IMR-90 (cell line): ENCODE measurements around the gene ZNF385C. TPM values are rescaled to one million over a fixed set of nuclear protein-coding genes. Genes with fewer than 3 reads are reported as not detected.

Source experiments
- ATAC-seq: fragments of 200-7000 bp; cut with Tn5 transposase; 2 replicates; pipeline ENCODE4 v1.9.1; 2020; ENCODE audit warnings: low read depth, mild to moderate bottlenecking, moderate library complexity
- BruUV-seq: library from RNA; stranded (reverse); fragments of 400-500 nt; replicated peaks from 2 replicates; lab custom pipeline; 2021; lab: Mats Ljungman, UMichigan
- CTCF ChIA-PET: fragments of 300-600 bp; formaldehyde crosslinking; extraction: SDS; loops from one replicate; lab custom pipeline; 2021; ENCODE audit warnings: antibody characterized with exemption; lab: Yijun Ruan, JAX
- POLR2A ChIA-PET: fragments of 300-600 bp; sonication (Branson Sonifier 250); formaldehyde crosslinking; loops from one replicate; lab custom pipeline; 2022; ENCODE audit warnings: antibody characterized with exemption; ENCODE audit not compliant: unreplicated experiment; lab: Charles Lee
- DNase-seq: peaks from one replicate; pipeline ENCODE4 v3.0.0; 2013
- H2AFZ ChIP-seq: replicated peaks from 2 replicates; pipeline ENCODE3; 2013; ENCODE audit warnings: low read length, mild to moderate bottlenecking; ENCODE audit not compliant: poor library complexity
- H2AK5ac ChIP-seq: 2 replicates; pipeline ENCODE4 v1.6.1; 2013; ENCODE audit warnings: low read depth, low read length, inconsistent platforms
- H2AK9ac ChIP-seq: replicated peaks from 2 replicates; pipeline ENCODE3; 2013; ENCODE audit warnings: mild to moderate bottlenecking, low read depth, low read length, moderate library complexity; ENCODE audit not compliant: poor library complexity
- H2BK120ac ChIP-seq: 2 replicates; pipeline ENCODE4 v1.6.1; 2013; ENCODE audit warnings: low read depth, low read length, inconsistent platforms
- H2BK15ac ChIP-seq: 3 replicates; pipeline ENCODE4 v1.6.1; 2013; ENCODE audit warnings: low read depth, low read length, inconsistent platforms
- H2BK20ac ChIP-seq: 2 replicates; pipeline ENCODE4 v1.6.1; 2013; ENCODE audit warnings: low read depth, mild to moderate bottlenecking, inconsistent platforms, low read length, moderate library complexity
- H2BK5ac ChIP-seq: 2 replicates; pipeline ENCODE4 v1.6.1; 2013; ENCODE audit warnings: mild to moderate bottlenecking, low read depth, low read length, inconsistent platforms; ENCODE audit not compliant: poor library complexity, severe bottlenecking
- H3K14ac ChIP-seq: replicated peaks from 2 replicates; pipeline ENCODE4 v1.6.1; 2013; ENCODE audit warnings: low read depth, low read length, inconsistent platforms
- H3K18ac ChIP-seq: 2 replicates; pipeline ENCODE4 v1.6.1; 2013; ENCODE audit warnings: low read depth, low read length, control low read depth
- H3K23ac ChIP-seq: 2 replicates; pipeline ENCODE4 v1.6.1; 2013; ENCODE audit warnings: low read depth, low read length, inconsistent platforms
- H3K27ac ChIP-seq: 2 replicates; pipeline ENCODE4 v1.5.1; 2013; ENCODE audit warnings: mild to moderate bottlenecking, control low read depth, low read length; ENCODE audit not compliant: insufficient read depth
- H3K27me3 ChIP-seq: 2 replicates; pipeline ENCODE4 v1.6.1; 2013; ENCODE audit warnings: low read length; ENCODE audit not compliant: control insufficient read depth, insufficient read depth
- H3K36me3 ChIP-seq: 2 replicates; pipeline ENCODE4 v1.6.1; 2013; ENCODE audit warnings: low read length, mixed read lengths; ENCODE audit not compliant: control insufficient read depth, insufficient read depth
- H3K4ac ChIP-seq: 2 replicates; pipeline ENCODE4 v1.6.1; 2013; ENCODE audit warnings: low read depth, low read length, inconsistent platforms
- H3K4me1 ChIP-seq: 2 replicates; pipeline ENCODE4 v1.6.1; 2013; ENCODE audit warnings: low read length, mixed read lengths; ENCODE audit not compliant: control insufficient read depth, insufficient read depth
- H3K4me2 ChIP-seq: 2 replicates; pipeline ENCODE4 v1.6.1; 2013; ENCODE audit warnings: low read depth, mild to moderate bottlenecking, control low read depth, low read length, moderate library complexity
- H3K4me3 ChIP-seq: 2 replicates; pipeline ENCODE4 v1.5.1; 2013; ENCODE audit warnings: low read depth, mild to moderate bottlenecking, control low read depth, low read length, moderate library complexity; ENCODE audit not compliant: insufficient read depth
- H3K56ac ChIP-seq: 2 replicates; pipeline ENCODE4 v1.6.1; 2013; ENCODE audit warnings: low read length, inconsistent platforms; ENCODE audit not compliant: insufficient read depth; ENCODE audit errors: extremely low read depth
- H3K79me1 ChIP-seq, 2 experiments: 2 replicates each; pipeline ENCODE4 v1.6.1; 2013; ENCODE audit warnings: low read length in 2 of 2, inconsistent platforms in 1 of 2, low read depth in 1 of 2
- H3K9ac ChIP-seq: 2 replicates; pipeline ENCODE4 v1.6.1; 2013; ENCODE audit warnings: low read depth, low read length, control low read depth
- H3K9me1 ChIP-seq: 2 replicates; pipeline ENCODE4 v1.6.1; 2013; ENCODE audit warnings: low read length, inconsistent platforms; ENCODE audit not compliant: insufficient read depth
- H3K9me3 ChIP-seq: 2 replicates; pipeline ENCODE4 v1.6.1; 2013; ENCODE audit warnings: low read length; ENCODE audit not compliant: control insufficient read depth, insufficient read depth
- H4K20me1 ChIP-seq: 2 replicates; pipeline ENCODE4 v1.6.1; 2013; ENCODE audit warnings: low read length, inconsistent platforms; ENCODE audit not compliant: insufficient read depth
- H4K5ac ChIP-seq: 2 replicates; pipeline ENCODE4 v1.6.1; 2013; ENCODE audit warnings: mild to moderate bottlenecking, low read depth, low read length, control low read depth
- H4K8ac ChIP-seq, 2 experiments: 2 replicates each; pipeline ENCODE4 v1.6.1; 2013; ENCODE audit warnings: low read depth in 2 of 2, low read length in 2 of 2, control low read depth in 1 of 2, inconsistent platforms in 1 of 2
- H4K91ac ChIP-seq: 2 replicates; pipeline ENCODE4 v1.6.1; 2013; ENCODE audit warnings: low read depth, low read length, inconsistent platforms; ENCODE audit not compliant: insufficient read depth
- BHLHE40 ChIP-seq: fragments of 150-350 bp; IDR thresholded peaks from 2 replicates; pipeline ENCODE4 v1.6.1; 2016; ENCODE audit warnings: mild to moderate bottlenecking, low read depth, low read length
- CEBPB ChIP-seq: IDR thresholded peaks from 2 replicates; pipeline ENCODE4 v1.6.1; 2012; ENCODE audit warnings: low read depth, low read length, improper control_type of control experiment
- MAFK ChIP-seq: IDR thresholded peaks from 2 replicates; pipeline ENCODE4 v1.6.1; 2012; ENCODE audit warnings: low read depth, low read length, improper control_type of control experiment
- MAZ ChIP-seq: IDR thresholded peaks from 2 replicates; pipeline ENCODE4 v1.6.1; 2012; ENCODE audit warnings: low read depth, mild to moderate bottlenecking, low read length, improper control_type of control experiment, moderate library complexity, borderline replicate concordance
- NFE2L2 ChIP-seq: fragments of 150-350 bp; IDR thresholded peaks from 2 replicates; pipeline ENCODE4 v1.6.1; 2016; ENCODE audit warnings: low read depth, mild to moderate bottlenecking, low read length
- SMC3 ChIP-seq: fragments of 150-350 bp; IDR thresholded peaks from 2 replicates; pipeline ENCODE4 v1.6.1; 2016; ENCODE audit warnings: low read depth, mild to moderate bottlenecking, antibody characterized with exemption, low read length, moderate library complexity
- WGBS, 2 experiments: methylation state at CpG; one replicate each; pipeline versions ENCODE4 v1.1.5 to v1.1.7; 2013; ENCODE audit warnings: missing lambda C conversion rate in 2 of 2; ENCODE audit not compliant: insufficient read length in 1 of 2; ENCODE audit errors: extremely low coverage in 2 of 2; 5-methylcytosine and 5-hydroxymethylcytosine counted together
- dilution Hi-C: fragments of 300-500 bp; cut with HindIII; formaldehyde crosslinking; loops from one replicate; pipeline ENCODE4 v1.14.3; 2018; ENCODE audit warnings: low sequenced_read_pairs; ENCODE audit not compliant: unreplicated experiment
- in situ Hi-C: fragments of 300-500 bp; cut with MboI; formaldehyde crosslinking; loops from 3 replicates; pipeline ENCODE4 v1.14.3; 2019; ENCODE audit warnings: low sequenced_read_pairs, inconsistent platforms, mixed read lengths
- intact Hi-C: fragments of 100-400 bp; cut with micrococcal nuclease; formaldehyde crosslinking; loops from 2 replicates; pipeline ENCODE4 v1.10.0; 2022
- polyA plus RNA-seq, 3 experiments: library from polyadenylated mRNA; depleted of rRNA; stranded (reverse); fragments of >200 nt; gene quantifications; 2 replicates each; pipeline ENCODE4 v1.2.3, GENCODE V29; 2012; ENCODE audit warnings: low replicate concordance in 1 of 3
- total RNA-seq: library from RNA; depleted of rRNA; stranded (reverse); fragments of >200 nt; gene quantifications from 2 replicates; pipeline ENCODE4 v1.2.3, GENCODE V29; 2012
- TF ChIP-seq, protein P1 (sequence below): fragments of 150-350 bp; IDR thresholded peaks from 2 replicates; pipeline ENCODE4 v1.6.1; 2017; ENCODE audit warnings: mild to moderate bottlenecking, antibody characterized with exemption, low read length, low read depth
- TF ChIP-seq, protein P2 (sequence below): fragments of 150-350 bp; IDR thresholded peaks from 2 replicates; pipeline ENCODE4 v1.6.1; 2016; ENCODE audit warnings: low read depth, mild to moderate bottlenecking, low read length, moderate library complexity, borderline replicate concordance

ZNF385C gene
- total and polyA plus RNA-seq, 2 of the 4 experiments (the other 2 are of a cell fraction) = not detected

DNA sequence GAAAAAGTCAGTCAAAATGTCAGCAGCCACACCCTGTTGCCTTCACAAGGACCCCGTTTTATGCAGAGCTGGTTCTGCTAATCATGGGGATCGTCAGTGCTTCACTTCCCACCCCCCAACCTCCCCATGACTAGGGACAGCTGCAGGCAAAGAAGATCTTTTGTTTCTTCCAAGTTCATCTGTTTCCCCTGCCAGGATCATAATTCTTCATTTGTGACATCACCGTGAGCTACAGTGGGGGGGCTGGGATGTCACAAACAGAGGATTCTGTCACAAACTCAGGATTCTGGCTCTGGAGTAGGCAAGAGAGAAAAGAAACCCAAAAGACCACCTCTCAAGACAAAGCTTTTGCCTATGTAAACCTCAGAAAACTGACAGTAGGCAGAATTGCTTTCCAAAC, 105.7 kb downstream of the ZNF385C start:
- H2BK120ac ChIP-seq = no peak overlapping the region
- intact Hi-C loops = no loop called here
- no peak for DNase-seq
- POLR2A ChIA-PET = no interaction called here
- no peak overlapping the region for H3K4ac ChIP-seq
- no peak overlapping the region for H2BK5ac ChIP-seq
- CTCF ChIA-PET = no interaction called here
- no peak overlapping the region for H2AFZ ChIP-seq
- H2AK9ac ChIP-seq = no peak overlapping the region
- peaks cover 65% of the 10 kb centered on the region for H3K36me3 ChIP-seq
- H2AK5ac ChIP-seq = no peak overlapping the region
- no peak overlapping the region for H3K9ac ChIP-seq
- no peak overlapping the region for H2BK20ac ChIP-seq
- no peaks in the 10 kb centered on the region; the same call in 1 of the 2 replicates for H4K20me1 ChIP-seq
- 0 out of 2 replicates have a peak, but pooled peaks cover 10% of the 10 kb centered on the region for H3K9me1 ChIP-seq
- no peak overlapping the region for H3K14ac ChIP-seq
- H3K56ac ChIP-seq = no peak overlapping the region
- H3K9me3 ChIP-seq = no peaks in the 10 kb centered on the region
- in situ Hi-C loops = no loop called here
- H3K4me1 ChIP-seq = peaks cover 4% of the 10 kb centered on the region
- no peak overlapping the region for H4K91ac ChIP-seq
- TF ChIP-seq, protein P1, sequence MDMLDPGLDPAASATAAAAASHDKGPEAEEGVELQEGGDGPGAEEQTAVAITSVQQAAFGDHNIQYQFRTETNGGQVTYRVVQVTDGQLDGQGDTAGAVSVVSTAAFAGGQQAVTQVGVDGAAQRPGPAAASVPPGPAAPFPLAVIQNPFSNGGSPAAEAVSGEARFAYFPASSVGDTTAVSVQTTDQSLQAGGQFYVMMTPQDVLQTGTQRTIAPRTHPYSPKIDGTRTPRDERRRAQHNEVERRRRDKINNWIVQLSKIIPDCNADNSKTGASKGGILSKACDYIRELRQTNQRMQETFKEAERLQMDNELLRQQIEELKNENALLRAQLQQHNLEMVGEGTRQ = no peak
- TF ChIP-seq, protein P2, sequence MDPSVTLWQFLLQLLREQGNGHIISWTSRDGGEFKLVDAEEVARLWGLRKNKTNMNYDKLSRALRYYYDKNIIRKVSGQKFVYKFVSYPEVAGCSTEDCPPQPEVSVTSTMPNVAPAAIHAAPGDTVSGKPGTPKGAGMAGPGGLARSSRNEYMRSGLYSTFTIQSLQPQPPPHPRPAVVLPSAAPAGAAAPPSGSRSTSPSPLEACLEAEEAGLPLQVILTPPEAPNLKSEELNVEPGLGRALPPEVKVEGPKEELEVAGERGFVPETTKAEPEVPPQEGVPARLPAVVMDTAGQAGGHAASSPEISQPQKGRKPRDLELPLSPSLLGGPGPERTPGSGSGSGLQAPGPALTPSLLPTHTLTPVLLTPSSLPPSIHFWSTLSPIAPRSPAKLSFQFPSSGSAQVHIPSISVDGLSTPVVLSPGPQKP = no peak
- TF ChIP-seq MAFK (no peak), BHLHE40 (no peak), NFE2L2 (no peak), MAZ (no peak), CEBPB (no peak), SMC3 (no peak)
- no peak for ATAC-seq
- no peak overlapping the region for H3K23ac ChIP-seq
- peaks cover 33 to 59% of the 10 kb centered on the region in 2 experiments for H3K79me1 ChIP-seq
- dilution Hi-C loops = no loop called here
- H4K5ac ChIP-seq = no peak overlapping the region
- WGBS, 2 experiments = no CpG with 5 or more reads among the region's 3 CpGs
- BruUV-seq = no TSS peak
- H3K27me3 ChIP-seq = no peaks in the 10 kb centered on the region
- no peak overlapping the region for H2BK15ac ChIP-seq
- no peak overlapping the region for H3K27ac ChIP-seq
- H3K4me3 ChIP-seq = no peak overlapping the region
- no peak overlapping the region for H4K8ac ChIP-seq
- H3K4me2 ChIP-seq = no peak overlapping the region
- H3K18ac ChIP-seq = no peak overlapping the region
